Calu3 (cell line): Measurements from ENCODE around the gene GFOD1. TPM values are rescaled to one million over a fixed set of nuclear protein-coding genes. Genes with fewer than 3 reads are reported as not detected.

Experiments used
- BruUV-seq: library from RNA; stranded (reverse); fragments of 400-500 nt; replicated peaks from 2 replicates; lab custom pipeline; 2021; lab: Mats Ljungman, UMichigan
- CTCF ChIA-PET: fragments of 300-600 bp; sonication (Branson Sonifier 250); formaldehyde crosslinking; loops from one replicate; lab custom pipeline; 2022; ENCODE audit warnings: antibody characterized with exemption; lab: Charles Lee
- DNase-seq: peaks from one replicate; pipeline ENCODE4 v3.0.0; 2022
- H3K27ac Mint-ChIP-seq: one replicate; pipeline ENCODE4 v1.8.0; 2022; ENCODE audit warnings: mixed read lengths; ENCODE audit not compliant: unreplicated experiment
- H3K27me3 Mint-ChIP-seq: one replicate; pipeline ENCODE4 v1.8.0; 2022; ENCODE audit warnings: mixed read lengths; ENCODE audit not compliant: unreplicated experiment
- H3K36me3 Mint-ChIP-seq: one replicate; pipeline ENCODE4 v1.8.0; 2022; ENCODE audit warnings: mild to moderate bottlenecking, moderate library complexity, mixed read lengths; ENCODE audit not compliant: insufficient read depth, unreplicated experiment
- H3K4me1 Mint-ChIP-seq: one replicate; pipeline ENCODE4 v1.8.0; 2022; ENCODE audit warnings: mild to moderate bottlenecking, low read depth, mixed read lengths; ENCODE audit not compliant: unreplicated experiment
- H3K4me3 Mint-ChIP-seq: one replicate; pipeline ENCODE4 v1.8.0; 2022; ENCODE audit warnings: mild to moderate bottlenecking, low read depth, moderate library complexity, mixed read lengths; ENCODE audit not compliant: unreplicated experiment
- H3K9me3 Mint-ChIP-seq: one replicate; pipeline ENCODE4 v1.8.0; 2022; ENCODE audit warnings: low read depth, mixed read lengths; ENCODE audit not compliant: unreplicated experiment
- CTCF ChIP-seq: fragments of 200-600 bp; IDR thresholded peaks from one replicate; pipeline ENCODE4 v1.8.0; 2022; ENCODE audit warnings: antibody characterized with exemption; ENCODE audit not compliant: unreplicated experiment
- intact Hi-C: fragments of 100-400 bp; cut with micrococcal nuclease; formaldehyde crosslinking; loops from one replicate; pipeline ENCODE4 v1.10.0; 2022; ENCODE audit not compliant: unreplicated experiment
- total RNA-seq: library from RNA; stranded (reverse); gene quantifications from 2 replicates; pipeline ENCODE4 v1.2.3, GENCODE V29; 2022

The GFOD1 gene
- total RNA-seq, 1 experiment from 2014 or later, result 9.5 TPM

DNA sequence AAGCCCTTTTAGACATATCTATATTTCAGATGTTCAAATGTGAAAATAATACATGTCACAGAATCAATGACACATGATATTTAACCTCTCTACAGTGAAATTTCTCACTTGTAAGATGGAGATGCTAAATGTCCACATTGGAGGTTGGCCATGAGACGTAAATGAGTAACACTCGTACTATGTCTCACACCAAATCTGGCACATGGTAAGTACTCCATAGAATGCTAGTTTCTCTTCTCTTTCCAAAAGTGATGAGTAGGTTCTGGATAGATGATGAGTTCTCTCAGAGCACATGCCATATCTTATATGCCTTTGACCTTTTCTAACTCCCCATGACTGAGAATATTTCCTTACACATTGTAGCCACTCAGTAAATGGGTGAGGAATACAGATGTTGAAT is 17.7 kb downstream of the GFOD1 start:
- no peaks in the 10 kb centered on the region for H3K27me3 Mint-ChIP-seq
- no peak overlapping the region for H3K4me3 Mint-ChIP-seq
- no peaks in the 10 kb centered on the region for H3K4me1 Mint-ChIP-seq
- no peak for TF ChIP-seq CTCF
- intact Hi-C loops, result no loop called here
- no peaks in the 10 kb centered on the region for H3K9me3 Mint-ChIP-seq
- peaks cover 8% of the 10 kb centered on the region for H3K36me3 Mint-ChIP-seq
- CTCF ChIA-PET, result no interaction called here
- BruUV-seq, result no TSS peak
- DNase-seq, result no peak
- no peak overlapping the region for H3K27ac Mint-ChIP-seq

- Mint-ChIP-seq H3K27ac (no peak overlapping the region), H3K9me3 (no peaks in the 10 kb centered on the region), H3K4me3 (no peak overlapping the region), H3K36me3 (peaks cover 9% of the 10 kb centered on the region), H3K4me1 (no peaks in the 10 kb centered on the region), H3K27me3 (no peaks in the 10 kb centered on the region)
- DNase-seq, result no peak
- TF ChIP-seq CTCF, result no peak
- CTCF ChIA-PET, result no interaction called here
- intact Hi-C loops, result no loop called here
- no TSS peak for BruUV-seq
These were observed 18.6 kb downstream of the GFOD1 start for GRCh38 chr6:13468839-13469238.

- CTCF ChIA-PET, result interaction anchor here (0.6 kb wide), 1 partner anchor 74 kb away, joined by 10 read pairs; no protein-coding TSS in a partner anchor
- Mint-ChIP-seq H3K4me1 (no peaks in the 10 kb centered on the region), H3K9me3 (no peaks in the 10 kb centered on the region), H3K4me3 (no peak overlapping the region), H3K27ac (no peak overlapping the region), H3K36me3 (peaks cover 5% of the 10 kb centered on the region), H3K27me3 (no peaks in the 10 kb centered on the region)
- intact Hi-C loops, result no loop called here
- no peak for DNase-seq
- no peak for TF ChIP-seq CTCF
- BruUV-seq, result no TSS peak
These were observed 20.2 kb downstream of the GFOD1 start for GRCh38 chr6:13467216-13467600.

DNA sequence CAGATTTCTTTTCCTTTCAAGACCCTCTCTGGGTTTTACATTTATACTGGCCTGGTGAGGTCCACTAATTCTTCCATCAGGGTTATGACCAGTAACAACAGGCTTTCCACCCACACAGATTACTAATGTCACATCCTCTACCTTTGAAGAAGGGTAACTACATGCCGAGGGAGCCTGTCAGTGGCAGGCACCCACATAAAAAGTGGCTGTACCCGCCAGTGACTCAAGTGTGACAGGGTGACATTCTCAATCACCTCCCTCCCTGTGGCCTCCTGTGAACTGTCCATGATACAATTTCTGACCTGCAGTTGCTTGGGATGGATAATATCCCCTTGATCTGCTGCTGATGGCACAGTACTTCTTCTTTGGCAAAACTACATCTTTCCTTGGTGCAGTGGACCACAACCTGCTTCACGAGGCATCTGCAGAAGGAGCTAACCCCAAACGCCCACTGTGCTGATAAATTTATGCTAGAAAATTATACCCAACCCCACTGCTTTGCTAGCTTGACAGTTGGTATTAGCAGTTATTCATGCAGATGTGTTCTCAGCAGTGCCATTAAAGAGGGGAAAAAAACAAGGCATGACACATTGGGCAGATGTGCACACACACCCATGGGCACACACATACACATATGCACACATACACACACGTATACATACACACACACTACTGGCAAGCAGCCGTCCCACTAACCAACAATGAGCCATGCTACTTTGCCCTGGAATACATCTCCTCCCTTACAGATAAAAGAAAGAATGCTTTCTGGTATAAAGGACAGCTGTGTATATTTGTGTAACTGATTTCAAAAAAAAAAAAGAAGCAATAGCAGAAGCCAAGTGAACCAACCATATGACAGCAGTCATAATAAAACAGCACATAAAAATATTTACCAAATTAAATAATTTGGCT is 20.8 kb downstream of the GFOD1 start:
- intact Hi-C loops, result no loop called here
- BruUV-seq, result no TSS peak
- no peak overlapping the region for H3K27ac Mint-ChIP-seq
- H3K27me3 Mint-ChIP-seq, result no peaks in the 10 kb centered on the region
- H3K4me3 Mint-ChIP-seq, result no peak overlapping the region
- H3K36me3 Mint-ChIP-seq, result peaks cover 5% of the 10 kb centered on the region
- CTCF ChIA-PET, result interaction anchor here (0.6 kb wide), 1 partner anchor 73 kb away, joined by 10 read pairs; no protein-coding TSS in a partner anchor
- H3K9me3 Mint-ChIP-seq, result no peaks in the 10 kb centered on the region
- no peak for TF ChIP-seq CTCF
- no peaks in the 10 kb centered on the region for H3K4me1 Mint-ChIP-seq
- DNase-seq, result no peak
